ENCODE measurements around the gene SLC25A42. TPM values are rescaled to one million over a fixed set of nuclear protein-coding genes. Genes with fewer than 3 reads are reported as not detected.

Gene SLC25A42
- total and polyA plus RNA-seq, 2 experiments from 2014 or later: 13.8 to 23.2 TPM

DNA sequence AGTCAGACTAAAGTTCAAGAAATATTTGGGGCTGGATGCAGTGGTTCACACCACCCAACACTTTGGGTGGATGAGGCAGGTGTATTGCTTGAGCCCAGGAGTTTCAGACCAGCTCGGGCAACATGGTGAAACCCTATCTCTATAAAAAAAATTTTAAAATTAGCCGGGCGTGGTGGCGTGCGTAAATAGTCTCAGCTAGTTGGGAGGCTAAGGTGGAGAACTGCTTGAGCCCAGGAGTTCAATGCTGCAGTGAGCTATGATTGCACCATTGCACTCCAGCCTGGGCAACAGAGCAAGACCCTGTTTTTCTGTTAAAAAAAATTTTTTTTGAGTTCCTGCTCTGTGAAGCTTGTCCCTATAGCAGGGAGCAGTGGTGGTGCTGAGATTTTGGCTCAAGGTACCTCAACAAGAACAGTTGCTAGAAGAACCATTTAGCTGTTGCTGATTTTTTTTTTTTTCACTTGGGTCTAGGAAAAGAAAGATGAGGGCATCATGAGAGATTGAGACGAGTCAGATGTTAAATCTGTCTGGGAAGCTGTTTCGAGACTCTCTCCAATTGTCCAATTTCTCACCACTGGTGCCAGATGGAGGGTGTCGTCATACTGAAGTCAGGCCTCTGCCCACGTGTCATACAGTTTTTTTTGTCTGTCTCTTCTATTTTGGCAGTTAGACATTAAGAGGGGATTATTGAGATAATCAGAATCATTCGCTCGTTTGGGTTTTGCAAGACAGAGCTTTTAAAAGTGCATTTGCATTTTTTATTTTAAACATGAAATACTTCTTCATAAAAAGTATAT is 3.7 kb downstream of the SLC25A42 start:
- no peak overlapping the region for H3K4me2 ChIP-seq
- no peaks in the 10 kb centered on the region for H3K36me3 ChIP-seq (replicated peaks; ENCODE audit: insufficient read depth, low read depth)
- H3K79me2 ChIP-seq: peaks cover 7% of the 10 kb centered on the region
- H3K9me2 ChIP-seq (replicated peaks; ENCODE audit: insufficient read depth): no peaks in the 10 kb centered on the region
- no peak for DNase-seq (ENCODE audit: low spot score)
- no peak overlapping the region for H3K4me3 ChIP-seq
- no peaks in the 10 kb centered on the region for H3K27me3 ChIP-seq
- no peaks in the 10 kb centered on the region for H3K9me3 ChIP-seq (ENCODE audit: low read depth)
- H2AFZ ChIP-seq: no peak overlapping the region
- no peaks in the 10 kb centered on the region for H4K20me1 ChIP-seq (ENCODE audit: insufficient read depth, poor library complexity, severe bottlenecking)
- H3K4me1 ChIP-seq (ENCODE audit: insufficient read depth): no peaks in the 10 kb centered on the region
- WGBS (ENCODE audit: low lambda C conversion rate, missing lambda C conversion rate): 91% methylated on average over 11 of the region's 11 CpGs
- TF ChIP-seq, protein P1, sequence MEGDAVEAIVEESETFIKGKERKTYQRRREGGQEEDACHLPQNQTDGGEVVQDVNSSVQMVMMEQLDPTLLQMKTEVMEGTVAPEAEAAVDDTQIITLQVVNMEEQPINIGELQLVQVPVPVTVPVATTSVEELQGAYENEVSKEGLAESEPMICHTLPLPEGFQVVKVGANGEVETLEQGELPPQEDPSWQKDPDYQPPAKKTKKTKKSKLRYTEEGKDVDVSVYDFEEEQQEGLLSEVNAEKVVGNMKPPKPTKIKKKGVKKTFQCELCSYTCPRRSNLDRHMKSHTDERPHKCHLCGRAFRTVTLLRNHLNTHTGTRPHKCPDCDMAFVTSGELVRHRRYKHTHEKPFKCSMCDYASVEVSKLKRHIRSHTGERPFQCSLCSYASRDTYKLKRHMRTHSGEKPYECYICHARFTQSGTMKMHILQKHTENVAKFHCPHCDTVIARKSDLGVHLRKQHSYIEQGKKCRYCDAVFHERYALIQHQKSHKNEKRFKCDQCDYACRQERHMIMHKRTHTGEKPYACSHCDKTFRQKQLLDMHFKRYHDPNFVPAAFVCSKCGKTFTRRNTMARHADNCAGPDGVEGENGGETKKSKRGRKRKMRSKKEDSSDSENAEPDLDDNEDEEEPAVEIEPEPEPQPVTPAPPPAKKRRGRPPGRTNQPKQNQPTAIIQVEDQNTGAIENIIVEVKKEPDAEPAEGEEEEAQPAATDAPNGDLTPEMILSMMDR (IDR thresholded peaks at IDR 0.05; ENCODE audit: poor library complexity): no peak
- TF ChIP-seq EZH2phosphoT487 (IDR thresholded peaks at IDR 0.05; ENCODE audit: low read depth, severe bottlenecking, unreplicated experiment) (no peak), EZH2 (IDR thresholded peaks at IDR 0.05; ENCODE audit: borderline replicate concordance) (no peak)
- H3K27ac ChIP-seq: no peak overlapping the region

DNA sequence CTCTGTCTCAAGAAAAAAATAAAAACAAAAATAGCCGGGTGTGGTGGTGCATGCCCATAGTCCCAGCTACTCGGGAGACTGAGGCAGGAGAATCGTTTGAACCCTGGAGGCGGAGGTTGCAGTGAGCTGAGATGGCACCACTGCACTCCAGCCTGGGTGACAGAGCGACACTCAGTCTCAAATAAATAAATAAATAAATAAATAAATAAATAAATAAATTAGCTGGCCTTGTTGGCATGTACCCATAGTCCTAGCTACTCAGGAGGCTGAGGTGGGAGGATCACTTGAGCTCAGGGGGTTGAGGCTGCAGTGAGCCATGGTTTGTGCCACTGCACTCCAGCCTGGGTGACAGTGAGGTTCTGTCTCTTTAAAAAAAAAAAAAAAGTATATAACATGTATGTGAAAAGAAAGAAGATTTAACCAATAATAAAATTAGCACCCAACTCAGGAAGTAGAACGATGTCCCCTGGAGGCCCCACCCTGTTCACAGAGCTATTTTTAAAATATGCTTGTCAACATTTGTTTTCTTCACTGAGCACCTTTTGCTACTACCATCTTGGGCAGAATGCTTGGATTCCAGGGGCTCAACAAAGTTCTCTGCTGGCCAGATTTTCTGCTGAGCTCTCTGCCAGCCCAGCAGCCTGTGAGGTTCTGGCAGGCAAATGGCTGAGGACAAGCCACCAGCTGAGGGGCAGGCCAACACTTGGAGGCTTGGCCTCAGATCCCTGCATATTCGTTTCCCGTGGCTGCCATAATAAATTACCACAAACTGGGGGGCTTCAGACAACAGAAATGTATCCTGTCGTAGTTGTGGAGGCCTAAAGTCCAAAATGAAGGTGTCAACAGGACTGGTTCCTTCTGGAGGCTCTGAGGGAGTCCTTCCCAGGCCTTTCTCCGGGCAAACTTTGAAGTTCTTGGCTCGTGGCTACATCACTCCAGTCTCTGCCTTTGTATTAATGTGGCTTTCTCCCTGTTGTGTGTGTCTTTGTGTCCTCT is 5.2 kb downstream of the SLC25A42 start:
- Histone ChIP-seq H2AFZ (no peak overlapping the region), H3K4me3 (no peak overlapping the region), H3K4me1 (ENCODE audit: insufficient read depth) (no peaks in the 10 kb centered on the region), H3K4me2 (no peak overlapping the region), H3K27me3 (no peaks in the 10 kb centered on the region), H3K9me2 (replicated peaks; ENCODE audit: insufficient read depth) (no peaks in the 10 kb centered on the region), H3K27ac (no peak overlapping the region), H3K79me2 (peaks cover 7% of the 10 kb centered on the region), H4K20me1 (ENCODE audit: insufficient read depth, poor library complexity, severe bottlenecking) (no peaks in the 10 kb centered on the region), H3K9me3 (ENCODE audit: low read depth) (no peaks in the 10 kb centered on the region), H3K36me3 (replicated peaks; ENCODE audit: insufficient read depth, low read depth) (no peaks in the 10 kb centered on the region)
- DNase-seq (ENCODE audit: low spot score): no peak
- WGBS (ENCODE audit: low lambda C conversion rate, missing lambda C conversion rate): 91% methylated on average over 11 of the region's 11 CpGs
- no peak for TF ChIP-seq EZH2 (IDR thresholded peaks at IDR 0.05; ENCODE audit: borderline replicate concordance)
- TF ChIP-seq, protein P1 (IDR thresholded peaks at IDR 0.05; ENCODE audit: poor library complexity): no peak
- no peak for TF ChIP-seq EZH2phosphoT487 (IDR thresholded peaks at IDR 0.05; ENCODE audit: low read depth, severe bottlenecking, unreplicated experiment)

DNA sequence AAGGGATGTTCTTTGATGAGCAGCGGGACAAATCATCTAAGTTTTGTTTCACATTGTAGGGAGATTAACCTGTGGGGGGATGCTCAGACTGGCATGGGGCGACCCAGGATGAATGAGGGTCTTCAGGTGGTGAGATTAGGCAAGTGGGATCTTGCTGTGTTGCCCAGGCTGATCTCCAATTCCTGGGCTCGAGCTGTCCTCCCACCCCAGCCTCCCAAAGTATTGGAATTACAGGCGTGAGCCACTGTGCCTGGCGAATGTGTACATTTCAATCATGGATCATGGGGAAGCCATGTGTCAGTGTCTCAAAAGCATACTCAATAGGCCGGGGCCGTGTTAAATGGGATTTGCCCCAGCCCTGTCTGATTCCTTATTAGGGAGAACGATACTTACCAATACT is 8.1 kb downstream of the SLC25A42 start:
- H3K27ac ChIP-seq: no peak overlapping the region
- no peaks in the 10 kb centered on the region for H3K9me2 ChIP-seq (replicated peaks; ENCODE audit: insufficient read depth)
- no peaks in the 10 kb centered on the region for H3K27me3 ChIP-seq
- H3K9me3 ChIP-seq (ENCODE audit: low read depth): no peaks in the 10 kb centered on the region
- H2AFZ ChIP-seq: no peak overlapping the region
- H3K4me1 ChIP-seq (ENCODE audit: insufficient read depth): peaks cover 4% of the 10 kb centered on the region
- no peak for DNase-seq (ENCODE audit: low spot score)
- H3K36me3 ChIP-seq (replicated peaks; ENCODE audit: insufficient read depth, low read depth): no peaks in the 10 kb centered on the region
- TF ChIP-seq, protein P1 (IDR thresholded peaks at IDR 0.05; ENCODE audit: poor library complexity): no peak
- TF ChIP-seq EZH2phosphoT487 (IDR thresholded peaks at IDR 0.05; ENCODE audit: low read depth, severe bottlenecking, unreplicated experiment): no peak
- no peak for TF ChIP-seq EZH2 (IDR thresholded peaks at IDR 0.05; ENCODE audit: borderline replicate concordance)
- H4K20me1 ChIP-seq (ENCODE audit: insufficient read depth, poor library complexity, severe bottlenecking): no peaks in the 10 kb centered on the region
- peaks cover 7% of the 10 kb centered on the region for H3K79me2 ChIP-seq
- WGBS (ENCODE audit: low lambda C conversion rate, missing lambda C conversion rate): 96% methylated on average over 8 of the region's 8 CpGs
- H3K4me3 ChIP-seq: no peak overlapping the region
- H3K4me2 ChIP-seq: no peak overlapping the region
